Measurements from ENCODE around the gene TROAP.

DNA sequence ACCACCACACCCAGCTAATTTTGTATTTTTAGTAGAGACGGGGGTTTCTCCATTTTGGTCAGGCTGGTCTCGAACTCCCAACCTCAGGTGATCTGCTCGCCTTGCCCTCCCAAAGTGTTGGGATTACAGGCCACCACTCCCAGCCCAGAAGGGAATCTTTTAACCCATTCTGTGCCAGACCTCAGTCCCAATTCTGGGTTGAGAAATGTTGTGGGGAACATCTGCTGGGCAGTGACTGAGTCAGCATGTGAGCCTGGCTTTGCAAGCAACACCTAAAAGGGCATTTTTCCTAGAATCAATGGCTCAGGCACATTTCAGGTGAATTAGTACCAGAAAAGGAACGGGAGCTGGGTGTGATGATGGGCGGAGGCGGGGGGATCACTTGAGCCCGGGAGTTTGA is 36.6 kb downstream of the TROAP start:
- no peak for TF ChIP-seq POLR2A (IDR thresholded peaks at IDR 0.05; ENCODE audit: extremely low read depth, insufficient read length)
- TF ChIP-seq, protein P1, sequence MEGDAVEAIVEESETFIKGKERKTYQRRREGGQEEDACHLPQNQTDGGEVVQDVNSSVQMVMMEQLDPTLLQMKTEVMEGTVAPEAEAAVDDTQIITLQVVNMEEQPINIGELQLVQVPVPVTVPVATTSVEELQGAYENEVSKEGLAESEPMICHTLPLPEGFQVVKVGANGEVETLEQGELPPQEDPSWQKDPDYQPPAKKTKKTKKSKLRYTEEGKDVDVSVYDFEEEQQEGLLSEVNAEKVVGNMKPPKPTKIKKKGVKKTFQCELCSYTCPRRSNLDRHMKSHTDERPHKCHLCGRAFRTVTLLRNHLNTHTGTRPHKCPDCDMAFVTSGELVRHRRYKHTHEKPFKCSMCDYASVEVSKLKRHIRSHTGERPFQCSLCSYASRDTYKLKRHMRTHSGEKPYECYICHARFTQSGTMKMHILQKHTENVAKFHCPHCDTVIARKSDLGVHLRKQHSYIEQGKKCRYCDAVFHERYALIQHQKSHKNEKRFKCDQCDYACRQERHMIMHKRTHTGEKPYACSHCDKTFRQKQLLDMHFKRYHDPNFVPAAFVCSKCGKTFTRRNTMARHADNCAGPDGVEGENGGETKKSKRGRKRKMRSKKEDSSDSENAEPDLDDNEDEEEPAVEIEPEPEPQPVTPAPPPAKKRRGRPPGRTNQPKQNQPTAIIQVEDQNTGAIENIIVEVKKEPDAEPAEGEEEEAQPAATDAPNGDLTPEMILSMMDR (IDR thresholded peaks at IDR 0.05; ENCODE audit: low read depth, low read length) = no peak

Measured in NB4 (cell line).